K562 (cell line): ENCODE measurements around the gene SIRT5. TPM values are rescaled to one million over a fixed set of nuclear protein-coding genes. Genes with fewer than 3 reads are reported as not detected.

ENCODE experiments used
- EHMT2 ChIP-seq: fragments of 450-650 bp; IDR thresholded peaks from 2 replicates; pipeline ENCODE4 v1.6.1; 2018; ENCODE audit warnings: antibody characterized with exemption
- FOXA3 ChIP-seq, 2 experiments: fragments of 450-650 bp in 1 of 2; sonication (generic) in 1 of 2; formaldehyde crosslinking; IDR thresholded peaks in 1 of 2; conservative IDR thresholded peaks in 1 of 2; 2 replicates each; pipeline versions ENCODE4 v1.4.0 to v1.8.0; 2020 to 2022; ENCODE audit warnings: mild to moderate bottlenecking in 2 of 2, missing genetic modification reagents in 1 of 2
- GMEB1 ChIP-seq: fragments of 250-450 bp; sonication (Bioruptor Pico); IDR thresholded peaks from 2 replicates; pipeline ENCODE4 v1.4.0; 2020; ENCODE audit warnings: mild to moderate bottlenecking
- KAT7 ChIP-seq: sonication (generic); formaldehyde crosslinking; IDR thresholded peaks from 2 replicates; pipeline ENCODE4 v1.8.0; 2022; ENCODE audit warnings: missing genetic modification reagents, mild to moderate bottlenecking, borderline replicate concordance
- MAZ ChIP-seq, 2 experiments: fragments of 450-650 bp in 1 of 2; sonication (generic) in 1 of 2; formaldehyde crosslinking; IDR thresholded peaks in 1 of 2; conservative IDR thresholded peaks in 1 of 2; 2 replicates each; pipeline versions ENCODE4 v1.4.0 to v1.5.0; 2020; ENCODE audit warnings: mild to moderate bottlenecking in 1 of 2, missing genetic modification reagents in 1 of 2
- NR0B1 ChIP-seq: fragments of 450-650 bp; IDR thresholded peaks from one replicate; pipeline ENCODE4 v1.6.1; 2018; ENCODE audit warnings: mild to moderate bottlenecking, moderate library complexity; ENCODE audit not compliant: partially characterized antibody
- PBX2 ChIP-seq, 2 experiments: IDR thresholded peaks in 1 of 2; conservative IDR thresholded peaks in 1 of 2; 2 replicates each; pipeline ENCODE4 v1.6.1; 2016; ENCODE audit warnings: low read depth in 2 of 2, mild to moderate bottlenecking in 1 of 2, missing compliant biosample characterization in 1 of 2, missing genetic modification characterization in 1 of 2, moderate library complexity in 1 of 2
- PHF20 ChIP-seq: fragments of 450-650 bp; IDR thresholded peaks from 2 replicates; pipeline ENCODE4 v1.6.1; 2018; ENCODE audit not compliant: partially characterized antibody
- POLR2H ChIP-seq: IDR thresholded peaks from 2 replicates; pipeline ENCODE4 v1.6.1; 2016; ENCODE audit warnings: missing genetic modification characterization, low read depth, mild to moderate bottlenecking, control low read depth, missing compliant biosample characterization, moderate library complexity
- TAF9B ChIP-seq: fragments of 450-650 bp; IDR thresholded peaks from 2 replicates; pipeline ENCODE4 v1.6.1; 2018; ENCODE audit warnings: mild to moderate bottlenecking; ENCODE audit not compliant: partially characterized antibody
- ZBTB12 ChIP-seq: fragments of 250-450 bp; sonication (Bioruptor Pico); IDR thresholded peaks from 2 replicates; pipeline ENCODE4 v1.4.0; 2020
- ZBTB26 ChIP-seq: fragments of 450-650 bp; formaldehyde crosslinking; IDR thresholded peaks from 2 replicates; pipeline ENCODE4 v1.4.0; 2022; ENCODE audit warnings: missing genetic modification characterization
- ZC3H11A ChIP-seq: IDR thresholded peaks from 2 replicates; pipeline ENCODE4 v1.6.1; 2012; ENCODE audit warnings: low read depth, low read length, improper control_type of control experiment
- ZEB2 ChIP-seq: fragments of 450-650 bp; IDR thresholded peaks from 2 replicates; pipeline ENCODE4 v1.6.1; 2016
- ZNF277 ChIP-seq: fragments of 250-450 bp; sonication (Bioruptor Pico); IDR thresholded peaks from 2 replicates; pipeline ENCODE4 v1.8.0; 2022; ENCODE audit warnings: inconsistent platforms, mild to moderate bottlenecking, moderate library complexity, borderline replicate concordance
- polyA plus RNA-seq, 8 experiments: library from polyadenylated mRNA; depleted of rRNA in 4 of 8; stranded (reverse) in 5 of 8; unstranded in 3 of 8; fragments of >200 nt; fragmentation: Nextera tagmentation in 2 of 8; fragmentation: Illumina TruSeq in 1 of 8; extraction: Ambion mirVana in 2 of 8; extraction: Trizol in 1 of 8; gene quantifications; 2 replicates each; pipeline versions ENCODE4 v1.2.1 to v1.2.3, GENCODE V29; 2011 to 2014; ENCODE audit warnings: inconsistent platforms in 1 of 8, missing spikeins in 1 of 8
- total RNA-seq, 7 experiments: library from RNA; depleted of rRNA in 6 of 7; stranded (reverse); fragments of >200 nt in 6 of 7; fragmentation: Illumina TruSeq in 2 of 7; extraction: Trizol in 2 of 7; gene quantifications; 2 replicates each; pipeline versions ENCODE4 v1.2.1 to v1.2.3, GENCODE V29; 2011 to 2021; ENCODE audit warnings: low replicate concordance in 1 of 7

The SIRT5 gene
- total and polyA plus RNA-seq, 9 of the 15 experiments (the other 6 are each of a cell fraction or from before 2014, with no cell fraction given): 2.1 to 15.7 (median 11.4) TPM

- no peak for TF ChIP-seq PBX2 (CRISPR knock-in tag; IDR thresholded peaks at IDR 0.05; ENCODE audit: low read depth)
- no peak for TF ChIP-seq PBX2 (tag; conservative IDR thresholded peaks at IDR 0.05; ENCODE audit: low read depth)
- peak; percentile 81 for TF ChIP-seq POLR2H (tag)
- TF ChIP-seq EHMT2: peak; percentile 63; the same call in 1 of the 2 replicates
- TF ChIP-seq GMEB1 (CRISPR knock-in tag): peak; percentile 86
- TF ChIP-seq ZNF277 (CRISPR knock-in tag): no peak
- TF ChIP-seq TAF9B: peak; percentile 90
- TF ChIP-seq FOXA3 (CRISPR knock-in tag; conservative IDR thresholded peaks at IDR 0.05 in 1 of 2, IDR thresholded peaks at IDR 0.05 in 1 of 2): peak in 1 of 2 experiments; percentile 76; a peak in 1 of 4 replicates
- no peak for TF ChIP-seq ZEB2
- no peak for TF ChIP-seq NR0B1
- 0 out of 2 replicates have a peak, but pooled peaks have one; percentile 8 for TF ChIP-seq ZBTB26 (CRISPR knock-in tag)
- TF ChIP-seq ZBTB12 (CRISPR knock-in tag): 0 out of 2 replicates have a peak, but pooled peaks have one; percentile 10
- TF ChIP-seq MAZ (CRISPR knock-in tag; conservative IDR thresholded peaks at IDR 0.05 in 1 of 2, IDR thresholded peaks at IDR 0.05 in 1 of 2): peak; percentile 70 to 92; a peak in 3 of 4 replicates
- peak; percentile 85; the same call in 1 of the 2 replicates for TF ChIP-seq ZC3H11A
- peak; percentile 99 for TF ChIP-seq KAT7 (CRISPR knock-in tag)
- peak; percentile 98 for TF ChIP-seq PHF20
Observed at GRCh38 chr6:13614926-13615791, 40.8 kb downstream of the SIRT5 start, which contains the start of gene NOL7 (continued).
